GM21528 (cell line): ENCODE data around the gene KRTAP4-9.
"Not testable (repeated sequence)": the region's sequence is repeated elsewhere in the genome, so short reads cannot be mapped to it uniquely, and the experiment has no call there.

Source experiments
- ATAC-seq: cut with Tn5 transposase; IDR thresholded peaks from one replicate; pipeline ENCODE4 v1.9.1; 2021; ENCODE audit warnings: mild to moderate bottlenecking, moderate library complexity; ENCODE audit not compliant: unreplicated experiment, low FRiP score

The KRTAP4-9 gene

GRCh38 chr17:41125064-41125463, 19.9 kb downstream of the KRTAP4-9 start:
- no peak for ATAC-seq

DNA sequence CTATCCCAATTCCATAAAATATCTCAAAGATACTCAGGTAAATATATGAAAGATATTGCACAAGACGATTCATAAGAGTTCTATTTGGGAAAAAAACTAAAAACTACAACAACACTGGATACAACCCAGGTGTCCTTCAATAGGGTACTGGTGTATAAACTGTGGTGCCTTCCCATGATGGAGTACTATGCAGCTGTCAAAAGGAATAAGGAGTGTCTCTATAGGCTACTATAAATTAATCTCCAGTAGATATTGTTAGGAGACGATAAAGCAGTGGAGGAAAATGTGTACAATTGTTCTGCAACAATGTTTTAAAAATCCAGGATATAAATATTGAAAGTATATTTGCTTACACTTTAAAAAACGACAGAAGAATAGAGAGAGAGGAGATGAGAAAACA, 21.2 kb downstream of the KRTAP4-9 start:
- no peak for ATAC-seq

DNA sequence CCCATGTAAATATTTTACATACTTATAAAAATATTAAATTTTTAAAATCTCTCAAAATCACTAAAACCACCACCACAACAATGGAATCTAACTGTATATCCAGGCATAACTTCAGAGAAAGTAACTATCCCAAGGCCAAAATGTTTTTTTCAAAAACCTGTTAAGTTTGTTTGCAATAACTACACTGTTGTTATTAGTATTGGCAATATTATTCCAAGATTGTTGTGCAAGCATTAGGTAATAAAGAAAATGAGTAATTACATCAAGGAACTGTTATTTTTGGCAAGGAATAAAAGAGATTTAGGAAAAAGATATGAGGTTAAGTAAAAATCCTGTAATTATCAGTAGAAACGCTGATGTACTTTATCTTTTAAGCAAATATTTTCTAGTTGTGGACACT, 22.2 kb downstream of the KRTAP4-9 start:
- no peak for ATAC-seq

DNA sequence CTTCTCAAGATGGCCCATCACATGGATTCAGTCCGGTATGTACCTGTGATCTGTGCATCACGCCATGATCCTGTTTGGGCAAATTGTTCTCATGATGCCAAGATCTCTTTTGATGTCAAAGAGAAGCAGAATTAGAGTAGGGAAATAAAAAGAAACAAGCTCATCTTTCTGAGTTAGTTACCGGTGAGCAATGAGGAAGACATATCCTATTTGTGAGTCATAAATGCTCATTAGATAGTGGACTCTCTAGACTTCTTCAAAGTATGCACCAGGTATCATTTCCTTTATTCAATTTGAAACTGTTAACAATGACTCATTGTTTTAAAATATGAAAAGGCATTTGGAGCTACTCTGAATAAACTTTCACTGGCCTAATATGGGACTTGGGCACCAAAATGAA, 26.8 kb downstream of the KRTAP4-9 start:
- no peak for ATAC-seq

- ATAC-seq: no peak
These were observed 28.9 kb downstream of the KRTAP4-9 start for GRCh38 chr17:41133880-41134735.

- ATAC-seq: not testable (repeated sequence)
These were observed 34.7 kb downstream of the KRTAP4-9 start for GRCh38 chr17:41139865-41140264.

GRCh38 chr17:41140360-41141131, 35.4 kb downstream of the KRTAP4-9 start, which contains the start of gene KRTAP4-6:
Gene KRTAP4-6, minus strand, starts transcription at chr17:41140544. Its CDS starts 57 bp downstream, at chr17:41140487.
- ATAC-seq: no peak

DNA sequence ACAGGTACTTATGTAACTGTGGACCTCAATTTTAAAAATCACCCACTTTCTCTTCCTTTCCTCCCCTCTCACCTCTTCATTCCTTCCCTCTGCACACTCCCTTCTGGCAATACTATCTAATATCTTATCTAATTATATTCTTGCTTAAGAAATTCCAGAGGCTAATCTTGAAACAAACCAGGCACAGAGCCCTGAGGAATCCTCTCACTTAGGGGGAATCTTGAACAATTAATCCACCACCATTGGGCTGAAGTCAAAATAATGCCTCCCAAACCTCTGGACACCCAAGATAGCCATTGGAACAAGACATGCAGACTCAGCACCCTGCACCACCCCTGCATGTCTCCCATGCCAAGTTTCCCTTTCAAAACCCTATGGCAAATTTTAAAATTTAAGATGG, 36.2 kb downstream of the KRTAP4-9 start:
- no peak for ATAC-seq

- ATAC-seq: no peak
These were observed 39.7 kb downstream of the KRTAP4-9 start for GRCh38 chr17:41144846-41145245.

DNA sequence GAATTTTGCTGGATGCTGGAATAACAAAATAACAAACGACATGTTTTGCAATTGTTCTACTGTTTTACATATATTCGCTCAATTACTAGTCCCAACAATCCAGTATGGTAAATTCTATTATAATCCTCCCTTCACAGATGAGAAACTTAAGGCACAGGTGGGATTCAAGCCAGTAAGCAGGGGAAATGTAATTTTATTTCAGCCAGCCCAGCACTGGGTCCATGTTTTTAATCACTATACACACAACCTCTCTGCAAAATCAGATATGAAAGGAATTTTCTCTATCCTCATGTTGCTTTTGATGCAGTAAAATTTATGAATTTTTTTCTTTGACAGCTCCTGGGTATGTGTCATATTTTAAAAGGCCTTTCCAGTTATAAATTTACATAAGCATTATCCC, 40.1 kb downstream of the KRTAP4-9 start:
- no peak for ATAC-seq

- ATAC-seq: no peak
These were observed 42.5 kb downstream of the KRTAP4-9 start for GRCh38 chr17:41147531-41148204.

GRCh38 chr17:41148971-41149651, 43.9 kb downstream of the KRTAP4-9 start:
- ATAC-seq: not testable (repeated sequence)

DNA sequence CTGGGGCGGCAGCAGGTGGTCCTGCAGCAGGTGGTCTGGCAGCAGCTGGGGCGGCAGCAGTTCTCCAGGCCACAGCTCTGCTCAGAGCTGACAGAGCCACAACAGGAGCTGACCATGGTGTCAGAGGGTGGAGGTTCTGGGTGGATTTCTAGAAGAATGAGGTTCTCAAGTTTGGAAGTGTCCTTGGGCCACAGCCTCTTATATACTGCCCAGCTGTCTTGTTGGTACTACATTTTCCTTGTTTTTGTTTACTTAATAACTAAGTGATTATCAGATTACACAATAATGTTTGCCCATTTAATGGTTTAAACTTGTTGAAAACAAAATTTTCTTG, 44.4 kb downstream of the KRTAP4-9 start, which contains the start of gene KRTAP4-5:
KRTAP4-5 (minus strand) TSS at position 174 of the 334 bp plus-strand sequence; CDS start at position 116, 58 bp downstream.
- no peak for ATAC-seq

- no peak for ATAC-seq
These were observed 44.8 kb downstream of the KRTAP4-9 start for GRCh38 chr17:41150026-41150425.

DNA sequence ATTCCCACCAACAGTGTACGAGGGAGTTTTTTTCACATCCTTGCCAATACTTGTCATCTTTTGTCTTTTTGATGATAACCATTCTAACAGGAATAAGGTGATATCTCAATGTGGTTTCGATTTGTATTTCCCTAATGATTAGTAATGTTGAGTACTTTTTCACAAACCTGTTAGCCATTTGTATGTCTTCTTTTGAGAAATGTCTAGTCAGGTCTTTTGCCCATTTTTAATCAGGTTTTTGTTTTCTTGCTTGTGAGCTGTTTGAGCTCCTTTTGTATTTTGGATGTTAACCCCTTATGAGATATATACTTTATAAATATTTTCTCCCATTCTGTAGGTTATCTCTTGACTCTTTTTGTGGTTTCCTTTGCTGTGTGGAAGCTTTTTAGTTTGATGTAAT, 46.3 kb downstream of the KRTAP4-9 start:
- no peak for ATAC-seq

DNA sequence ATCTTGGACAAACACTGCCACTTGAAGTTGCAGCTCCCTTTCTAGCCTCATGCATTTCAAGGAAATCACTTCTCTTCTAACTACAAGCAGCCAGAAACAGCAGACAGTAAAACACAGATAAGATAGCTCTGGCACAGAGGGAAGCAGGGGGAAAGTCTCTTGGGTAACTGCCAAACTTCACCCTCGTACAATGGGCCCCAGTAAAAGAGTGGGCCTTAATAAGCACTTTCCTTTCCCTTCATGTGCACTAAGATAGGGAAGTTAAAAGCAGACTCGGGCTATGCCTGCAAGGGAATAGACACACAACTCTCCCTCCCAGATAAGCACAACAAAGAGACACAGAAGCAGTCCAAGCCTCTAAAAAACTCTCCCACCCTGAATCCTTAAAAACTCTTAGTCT, 48.7 kb downstream of the KRTAP4-9 start:
- ATAC-seq: no peak
